Measurements from ENCODE around the gene OSR1. TPM values are rescaled to one million over a fixed set of nuclear protein-coding genes. Genes with fewer than 3 reads are reported as not detected.

Gene OSR1
- total and polyA plus RNA-seq, 4 donors: 0.14 to 0.70 (median 0.17) TPM; not detected in 1

- TF ChIP-seq SP1 (IDR thresholded peaks at IDR 0.05) (no peak), YY1 (IDR thresholded peaks at IDR 0.05) (no peak)
- TF ChIP-seq, protein P1, sequence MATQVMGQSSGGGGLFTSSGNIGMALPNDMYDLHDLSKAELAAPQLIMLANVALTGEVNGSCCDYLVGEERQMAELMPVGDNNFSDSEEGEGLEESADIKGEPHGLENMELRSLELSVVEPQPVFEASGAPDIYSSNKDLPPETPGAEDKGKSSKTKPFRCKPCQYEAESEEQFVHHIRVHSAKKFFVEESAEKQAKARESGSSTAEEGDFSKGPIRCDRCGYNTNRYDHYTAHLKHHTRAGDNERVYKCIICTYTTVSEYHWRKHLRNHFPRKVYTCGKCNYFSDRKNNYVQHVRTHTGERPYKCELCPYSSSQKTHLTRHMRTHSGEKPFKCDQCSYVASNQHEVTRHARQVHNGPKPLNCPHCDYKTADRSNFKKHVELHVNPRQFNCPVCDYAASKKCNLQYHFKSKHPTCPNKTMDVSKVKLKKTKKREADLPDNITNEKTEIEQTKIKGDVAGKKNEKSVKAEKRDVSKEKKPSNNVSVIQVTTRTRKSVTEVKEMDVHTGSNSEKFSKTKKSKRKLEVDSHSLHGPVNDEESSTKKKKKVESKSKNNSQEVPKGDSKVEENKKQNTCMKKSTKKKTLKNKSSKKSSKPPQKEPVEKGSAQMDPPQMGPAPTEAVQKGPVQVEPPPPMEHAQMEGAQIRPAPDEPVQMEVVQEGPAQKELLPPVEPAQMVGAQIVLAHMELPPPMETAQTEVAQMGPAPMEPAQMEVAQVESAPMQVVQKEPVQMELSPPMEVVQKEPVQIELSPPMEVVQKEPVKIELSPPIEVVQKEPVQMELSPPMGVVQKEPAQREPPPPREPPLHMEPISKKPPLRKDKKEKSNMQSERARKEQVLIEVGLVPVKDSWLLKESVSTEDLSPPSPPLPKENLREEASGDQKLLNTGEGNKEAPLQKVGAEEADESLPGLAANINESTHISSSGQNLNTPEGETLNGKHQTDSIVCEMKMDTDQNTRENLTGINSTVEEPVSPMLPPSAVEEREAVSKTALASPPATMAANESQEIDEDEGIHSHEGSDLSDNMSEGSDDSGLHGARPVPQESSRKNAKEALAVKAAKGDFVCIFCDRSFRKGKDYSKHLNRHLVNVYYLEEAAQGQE (IDR thresholded peaks at IDR 0.05): no peak
Observed at GRCh38 chr2:19355416-19355821, 3.0 kb downstream of the OSR1 start (continued).

GRCh38 chr2:19355014-19355405 is 3.4 kb downstream of the OSR1 start:
- TF ChIP-seq JUND (IDR thresholded peaks at IDR 0.05): no peak
- no peak for TF ChIP-seq FOXA1 (IDR thresholded peaks at IDR 0.05)
- no peak for TF ChIP-seq HNF4A (conservative IDR thresholded peaks at IDR 0.05)
- TF ChIP-seq HNF4G (IDR thresholded peaks at IDR 0.05): no peak
- TF ChIP-seq RAD21 (IDR thresholded peaks at IDR 0.05): no peak
- TF ChIP-seq, protein P2, sequence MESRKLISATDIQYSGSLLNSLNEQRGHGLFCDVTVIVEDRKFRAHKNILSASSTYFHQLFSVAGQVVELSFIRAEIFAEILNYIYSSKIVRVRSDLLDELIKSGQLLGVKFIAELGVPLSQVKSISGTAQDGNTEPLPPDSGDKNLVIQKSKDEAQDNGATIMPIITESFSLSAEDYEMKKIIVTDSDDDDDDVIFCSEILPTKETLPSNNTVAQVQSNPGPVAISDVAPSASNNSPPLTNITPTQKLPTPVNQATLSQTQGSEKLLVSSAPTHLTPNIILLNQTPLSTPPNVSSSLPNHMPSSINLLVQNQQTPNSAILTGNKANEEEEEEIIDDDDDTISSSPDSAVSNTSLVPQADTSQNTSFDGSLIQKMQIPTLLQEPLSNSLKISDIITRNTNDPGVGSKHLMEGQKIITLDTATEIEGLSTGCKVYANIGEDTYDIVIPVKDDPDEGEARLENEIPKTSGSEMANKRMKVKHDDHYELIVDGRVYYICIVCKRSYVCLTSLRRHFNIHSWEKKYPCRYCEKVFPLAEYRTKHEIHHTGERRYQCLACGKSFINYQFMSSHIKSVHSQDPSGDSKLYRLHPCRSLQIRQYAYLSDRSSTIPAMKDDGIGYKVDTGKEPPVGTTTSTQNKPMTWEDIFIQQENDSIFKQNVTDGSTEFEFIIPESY (IDR thresholded peaks at IDR 0.05): no peak
- no peak for TF ChIP-seq FOXA2 (IDR thresholded peaks at IDR 0.05)
- no peak for TF ChIP-seq CTCF (IDR thresholded peaks at IDR 0.05; ENCODE audit: low read depth, low read length, missing input control)
- TF ChIP-seq, protein P3, sequence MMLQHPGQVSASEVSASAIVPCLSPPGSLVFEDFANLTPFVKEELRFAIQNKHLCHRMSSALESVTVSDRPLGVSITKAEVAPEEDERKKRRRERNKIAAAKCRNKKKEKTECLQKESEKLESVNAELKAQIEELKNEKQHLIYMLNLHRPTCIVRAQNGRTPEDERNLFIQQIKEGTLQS (IDR thresholded peaks at IDR 0.05): no peak
- no peak for TF ChIP-seq TAF1 (conservative IDR thresholded peaks at IDR 0.05)
- no peak for TF ChIP-seq MAX (IDR thresholded peaks at IDR 0.05)
- no peak for TF ChIP-seq NR2F2 (IDR thresholded peaks at IDR 0.05)
- no peak for TF ChIP-seq YY1 (IDR thresholded peaks at IDR 0.05)
- TF ChIP-seq, protein P1 (IDR thresholded peaks at IDR 0.05): no peak
- TF ChIP-seq EGR1 (IDR thresholded peaks at IDR 0.05; ENCODE audit: low read depth in 2 of 2): no peak
- TF ChIP-seq SP1 (IDR thresholded peaks at IDR 0.05): no peak
- TF ChIP-seq RXRA (IDR thresholded peaks at IDR 0.05): no peak
- TF ChIP-seq GABPA (IDR thresholded peaks at IDR 0.05 in 1 of 2, conservative IDR thresholded peaks at IDR 0.05 in 1 of 2): no peak
- H3K27ac ChIP-seq (ENCODE audit: low read depth in 1 of 2, low read length in 2 of 2): no peak overlapping the region
- no peak for DNase-seq (ENCODE audit: low spot score)
- 43% methylated on average over 3 of the region's 3 CpGs for WGBS
- H3K4me1 ChIP-seq (ENCODE audit: control insufficient read depth in 4 of 4, insufficient read depth in 4 of 4, low read length in 3 of 4): peaks cover 13 to 47% (median 33%) of the 10 kb centered on the region in 4 donors
- no peak overlapping the region for H3K4me3 ChIP-seq (ENCODE audit: low read depth in 1 of 3, low read length in 3 of 3)
- H3K36me3 ChIP-seq (ENCODE audit: control insufficient read depth in 4 of 4, insufficient read depth in 3 of 4, low read depth in 1 of 4, low read length in 3 of 4): no peaks in the 10 kb centered on the region
- H3K27me3 ChIP-seq (ENCODE audit: control insufficient read depth in 4 of 4, insufficient read depth in 4 of 4, low read length in 3 of 4): peaks cover 6 to 30% (median 18%) of the 10 kb centered on the region in 4 donors
- no peaks in the 10 kb centered on the region for H3K9me3 ChIP-seq (ENCODE audit: control insufficient read depth in 4 of 4, low read length in 3 of 4)
- no peak overlapping the region for H3K9ac ChIP-seq (ENCODE audit: low read depth in 1 of 2, low read length in 2 of 2)
